IPS-11a (cell line): ENCODE results near the gene MESP2.

Source experiments
- H3K4me3 ChIP-seq: one replicate; pipeline ENCODE4 v1.5.1; 2013; ENCODE audit warnings: low read depth, low read length, control low read depth

MESP2 gene

GRCh38 chr15:89754361-89755154 is 21.6 kb upstream of the MESP2 start:
- H3K4me3 ChIP-seq: no peak overlapping the region

- H3K4me3 ChIP-seq: no peak overlapping the region
Measured at GRCh38 chr15:89755701-89756100, 20.4 kb upstream of the MESP2 start.

DNA sequence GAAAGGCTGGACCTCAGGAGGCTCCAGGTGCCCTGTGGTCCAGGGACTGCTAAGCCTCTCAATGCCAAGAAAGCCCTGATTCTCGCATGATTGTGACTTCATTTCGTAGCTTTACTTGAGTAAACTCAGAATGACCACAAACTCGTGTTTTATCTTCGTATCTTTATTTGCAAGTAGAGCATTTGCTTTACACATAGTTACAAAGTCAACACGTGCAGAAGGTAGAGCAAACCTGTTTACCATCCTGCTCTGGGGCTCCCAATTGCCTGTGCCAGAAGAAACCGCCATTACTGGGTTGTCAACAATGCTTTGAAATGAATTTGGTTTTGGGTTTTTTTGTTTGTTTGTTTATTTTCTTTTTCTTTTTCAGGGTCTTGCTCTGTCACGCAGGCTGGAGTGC is 19.2 kb upstream of the MESP2 start:
- no peak overlapping the region for H3K4me3 ChIP-seq

DNA sequence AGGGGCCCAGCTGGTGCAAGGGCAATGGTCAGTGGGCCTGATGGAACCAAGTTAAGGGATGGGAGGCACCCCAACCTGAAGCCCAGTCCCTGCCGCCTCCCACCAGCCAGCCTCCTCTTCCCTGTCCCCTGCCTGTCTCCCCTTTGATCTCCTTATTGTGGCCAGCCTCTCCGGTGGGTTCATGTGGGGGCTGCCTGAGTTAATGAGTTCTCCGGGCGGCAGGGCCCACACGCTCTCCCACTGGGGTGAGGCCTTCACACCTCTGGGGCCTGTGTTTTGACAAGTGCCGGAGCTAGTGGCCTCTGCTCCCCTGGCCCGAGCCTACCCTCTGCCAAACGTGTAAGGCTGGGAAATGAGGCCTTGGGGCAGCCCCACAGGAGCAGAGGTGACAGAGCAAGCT is 17.8 kb upstream of the MESP2 start:
- H3K4me3 ChIP-seq: no peak overlapping the region

GRCh38 chr15:89758981-89759380 is 17.2 kb upstream of the MESP2 start:
- no peak overlapping the region for H3K4me3 ChIP-seq

- no peak overlapping the region for H3K4me3 ChIP-seq
Measured at GRCh38 chr15:89759835-89760234, 16.3 kb upstream of the MESP2 start.

GRCh38 chr15:89760303-89761008 is 15.7 kb upstream of the MESP2 start:
- H3K4me3 ChIP-seq: no peak overlapping the region

DNA sequence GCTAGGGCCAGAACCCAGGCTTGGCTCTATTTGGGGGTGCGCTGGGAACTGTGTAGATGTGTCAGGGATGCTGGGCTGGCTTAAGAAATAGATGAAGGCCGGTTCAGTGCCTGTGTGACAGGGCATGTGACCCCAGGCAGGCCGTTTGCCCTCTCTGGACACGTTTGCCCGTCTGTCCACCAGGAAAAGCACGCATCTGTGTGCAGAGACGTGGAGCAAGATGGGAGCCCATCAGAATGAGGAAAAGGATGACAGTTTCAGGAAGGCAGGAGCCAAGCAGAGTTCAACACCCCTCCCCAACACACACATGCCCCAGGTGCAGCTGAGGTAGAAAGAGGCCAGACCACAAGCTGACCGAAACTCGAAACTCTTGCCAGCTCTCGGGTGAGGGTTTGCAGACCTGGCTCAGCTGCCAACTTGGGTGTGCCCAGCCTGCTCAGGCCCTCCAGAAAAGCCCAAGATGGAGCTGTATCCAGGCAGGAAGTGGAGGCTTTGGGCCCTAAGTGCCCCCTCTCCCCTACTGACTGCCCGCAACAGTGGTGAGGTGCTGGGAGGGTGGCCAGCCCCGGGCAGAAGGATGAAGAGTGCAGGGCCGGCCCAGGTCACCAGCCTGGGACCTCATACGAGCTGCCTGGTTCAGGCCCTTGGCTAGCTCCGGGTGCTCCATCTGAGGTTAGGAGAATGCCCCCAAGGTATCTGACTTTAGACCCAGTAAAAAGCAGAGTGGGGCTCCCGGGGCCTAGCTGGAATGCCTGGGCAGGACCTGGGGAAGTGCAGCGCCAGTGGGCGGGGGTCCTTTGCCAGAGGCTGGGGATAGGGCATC is 14.9 kb upstream of the MESP2 start:
- no peak overlapping the region for H3K4me3 ChIP-seq

- no peak overlapping the region for H3K4me3 ChIP-seq
Measured at GRCh38 chr15:89761929-89762328, 14.2 kb upstream of the MESP2 start.

GRCh38 chr15:89765694-89766093 is 10.4 kb upstream of the MESP2 start:
- no peak overlapping the region for H3K4me3 ChIP-seq

GRCh38 chr15:89766357-89767311 is 9.5 kb upstream of the MESP2 start:
- H3K4me3 ChIP-seq: no peak overlapping the region

DNA sequence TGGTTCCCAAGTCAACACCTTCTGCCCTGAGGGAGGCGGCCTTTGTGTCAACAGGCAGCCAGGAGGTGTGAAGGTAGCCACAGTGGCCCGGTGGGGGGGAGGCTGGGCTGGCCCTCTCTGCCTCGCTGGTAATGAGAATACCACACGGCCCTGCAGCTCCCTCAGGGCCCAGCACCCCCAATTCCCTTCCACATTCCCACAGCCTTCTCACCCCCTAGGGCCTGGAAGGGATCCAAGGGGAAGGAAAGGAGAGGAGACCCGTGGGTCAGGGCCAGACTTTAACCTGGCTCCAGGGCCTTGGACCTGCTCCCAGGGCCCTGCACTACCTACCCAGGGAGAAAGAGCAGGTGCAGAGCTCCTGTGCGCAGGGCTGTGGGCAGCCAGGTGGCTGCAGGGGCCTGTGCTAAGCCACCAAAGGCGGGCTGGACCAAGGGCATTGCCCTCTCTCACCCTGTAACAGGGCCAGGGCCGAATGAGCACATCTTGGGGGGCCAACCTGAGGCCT is 8.7 kb upstream of the MESP2 start:
- H3K4me3 ChIP-seq: no peak overlapping the region

GRCh38 chr15:89768071-89768500 is 8.0 kb upstream of the MESP2 start:
- no peak overlapping the region for H3K4me3 ChIP-seq

- no peak overlapping the region for H3K4me3 ChIP-seq
Measured at GRCh38 chr15:89769366-89769765, 6.8 kb upstream of the MESP2 start.

GRCh38 chr15:89770041-89770440 is 6.1 kb upstream of the MESP2 start:
- H3K4me3 ChIP-seq: no peak overlapping the region

DNA sequence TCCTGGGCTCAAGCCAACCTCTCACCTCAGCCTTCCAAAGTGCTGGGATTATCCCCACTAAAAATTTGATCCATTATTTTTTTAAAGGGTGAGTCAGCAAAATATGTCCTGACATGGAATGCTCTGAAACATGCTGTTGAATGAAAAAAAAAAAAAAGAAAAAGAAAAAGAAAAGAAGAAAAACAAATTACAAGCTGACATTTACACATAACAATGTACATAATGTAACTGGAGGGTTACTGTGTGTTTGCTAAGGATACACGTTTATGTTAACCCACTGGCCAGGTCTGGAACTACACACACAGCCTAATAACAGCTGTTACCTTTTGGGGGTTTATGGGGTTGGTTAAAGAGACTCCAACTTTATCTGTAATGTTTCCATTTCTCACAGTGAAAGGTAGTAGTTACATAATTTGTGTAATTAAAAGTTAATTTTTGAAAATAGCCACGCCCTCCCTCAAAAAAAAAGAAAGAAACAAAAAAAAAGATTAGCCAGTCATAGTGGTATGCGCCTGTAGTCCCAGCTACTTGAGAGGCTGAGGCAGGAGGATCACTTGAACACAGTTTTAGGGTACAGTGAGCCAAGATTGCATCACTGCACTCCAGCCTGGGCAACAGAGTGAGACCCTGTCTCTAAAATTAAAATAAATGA is 3.1 kb upstream of the MESP2 start:
- H3K4me3 ChIP-seq: no peak overlapping the region

GRCh38 chr15:89774492-89774891 is 1.6 kb upstream of the MESP2 start:
- H3K4me3 ChIP-seq: no peak overlapping the region

GRCh38 chr15:89775815-89776214 is 317 bp upstream of the MESP2 start:
- H3K4me3 ChIP-seq: no peak overlapping the region

DNA sequence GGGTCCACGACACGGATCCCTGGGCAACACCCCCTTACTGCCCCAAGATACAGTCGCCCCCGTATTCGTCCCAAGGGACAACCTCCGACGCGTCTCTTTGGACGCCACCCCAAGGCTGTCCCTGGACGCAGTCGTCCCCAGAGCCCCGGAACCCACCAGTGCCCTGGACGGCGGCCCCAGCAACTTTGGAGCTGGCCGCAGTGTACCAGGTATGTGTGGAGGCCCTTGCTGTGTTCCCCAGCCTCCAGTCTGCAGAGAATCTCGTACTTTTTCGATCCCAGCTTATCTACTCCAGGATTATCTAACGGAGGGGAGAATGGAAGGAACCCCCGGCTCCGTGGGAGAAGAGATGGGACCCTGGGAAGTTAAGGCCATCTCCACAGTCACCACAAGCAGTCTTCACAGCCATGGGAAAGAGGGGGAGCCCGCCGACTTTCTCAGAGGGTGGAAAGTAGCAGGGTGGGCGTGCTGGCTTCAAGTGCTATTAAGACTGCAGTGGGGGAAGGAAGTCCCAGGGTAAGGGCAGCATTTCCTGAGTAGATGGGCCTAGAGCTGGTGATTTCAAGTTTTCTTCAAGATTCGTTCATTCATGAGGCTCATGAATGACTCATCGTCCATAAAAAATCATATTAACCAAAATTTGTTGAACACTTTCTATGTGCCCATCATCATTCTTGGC is 1.1 kb downstream of the MESP2 start:
- no peak overlapping the region for H3K4me3 ChIP-seq
